ENCODE results near the gene KRTAP9-1.

DNA sequence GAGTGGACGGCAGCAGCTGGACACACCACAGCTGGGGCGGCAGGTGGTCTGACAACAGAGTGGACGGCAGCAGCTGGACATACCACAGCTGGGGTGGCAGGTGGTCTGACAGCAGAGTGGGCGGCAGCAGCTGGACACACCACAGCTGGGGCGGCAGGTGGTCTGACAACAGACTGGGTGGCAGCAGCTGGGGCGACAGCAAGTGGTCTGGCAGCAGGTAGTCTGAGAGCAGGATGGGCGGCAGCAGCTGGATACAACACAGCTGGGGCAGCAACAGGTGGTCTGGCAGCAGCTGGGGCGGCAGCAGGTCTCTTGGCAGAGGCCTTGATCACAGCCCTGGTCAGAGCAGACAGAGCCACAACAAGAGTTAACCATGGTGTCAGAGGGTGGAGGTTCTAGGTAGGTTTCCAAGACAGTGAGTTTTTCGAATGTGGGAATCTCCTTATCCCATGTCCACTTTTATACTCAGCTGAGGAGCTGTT is 5.2 kb upstream of the KRTAP9-1 start, which contains the start of gene KRTAP4-1:
- TF ChIP-seq POLR2A (IDR thresholded peaks at IDR 0.05): no peak
- TF ChIP-seq, protein P1, sequence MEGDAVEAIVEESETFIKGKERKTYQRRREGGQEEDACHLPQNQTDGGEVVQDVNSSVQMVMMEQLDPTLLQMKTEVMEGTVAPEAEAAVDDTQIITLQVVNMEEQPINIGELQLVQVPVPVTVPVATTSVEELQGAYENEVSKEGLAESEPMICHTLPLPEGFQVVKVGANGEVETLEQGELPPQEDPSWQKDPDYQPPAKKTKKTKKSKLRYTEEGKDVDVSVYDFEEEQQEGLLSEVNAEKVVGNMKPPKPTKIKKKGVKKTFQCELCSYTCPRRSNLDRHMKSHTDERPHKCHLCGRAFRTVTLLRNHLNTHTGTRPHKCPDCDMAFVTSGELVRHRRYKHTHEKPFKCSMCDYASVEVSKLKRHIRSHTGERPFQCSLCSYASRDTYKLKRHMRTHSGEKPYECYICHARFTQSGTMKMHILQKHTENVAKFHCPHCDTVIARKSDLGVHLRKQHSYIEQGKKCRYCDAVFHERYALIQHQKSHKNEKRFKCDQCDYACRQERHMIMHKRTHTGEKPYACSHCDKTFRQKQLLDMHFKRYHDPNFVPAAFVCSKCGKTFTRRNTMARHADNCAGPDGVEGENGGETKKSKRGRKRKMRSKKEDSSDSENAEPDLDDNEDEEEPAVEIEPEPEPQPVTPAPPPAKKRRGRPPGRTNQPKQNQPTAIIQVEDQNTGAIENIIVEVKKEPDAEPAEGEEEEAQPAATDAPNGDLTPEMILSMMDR (IDR thresholded peaks at IDR 0.05): no peak

Measured in adrenal gland (tissue), 5 donors.